ENCODE measurements around the gene KIAA0513. TPM values are rescaled to one million over a fixed set of nuclear protein-coding genes. Genes with fewer than 3 reads are reported as not detected.

KIAA0513 gene
- total and polyA plus RNA-seq, 2 donors (not counting 1 experiment from before 2014, with no cell fraction given) = 11.7 to 22.3 TPM

DNA sequence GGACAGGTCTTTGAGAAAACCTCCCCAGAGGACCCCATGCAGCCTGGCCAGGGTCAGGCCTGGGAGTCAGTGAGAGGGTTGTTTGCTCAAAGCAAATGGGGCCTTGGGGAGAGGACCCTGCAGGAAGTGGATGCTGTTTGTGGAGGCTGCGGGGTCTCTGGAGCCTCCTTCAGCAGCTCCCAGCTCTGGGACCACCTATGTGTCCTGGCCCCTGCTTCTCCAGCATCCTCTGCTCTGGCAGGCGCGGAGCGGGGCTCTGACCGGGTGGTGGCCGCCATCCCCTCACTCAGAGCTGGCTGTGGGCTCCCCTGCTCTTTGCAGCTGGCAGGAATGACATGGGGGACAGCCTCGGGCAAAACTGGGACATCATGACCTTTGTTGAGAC lies 114.5 kb downstream of the KIAA0513 start:
- DNase-seq (ENCODE audit: low read depth in 2 of 2) = no peak
- Histone ChIP-seq H3K9me3 (ENCODE audit: control insufficient read depth, insufficient read depth, low read depth, low read length) (no peaks in the 10 kb centered on the region), H3K36me3 (ENCODE audit: control insufficient read depth, insufficient read depth, low read length) (no peaks in the 10 kb centered on the region)

DNA sequence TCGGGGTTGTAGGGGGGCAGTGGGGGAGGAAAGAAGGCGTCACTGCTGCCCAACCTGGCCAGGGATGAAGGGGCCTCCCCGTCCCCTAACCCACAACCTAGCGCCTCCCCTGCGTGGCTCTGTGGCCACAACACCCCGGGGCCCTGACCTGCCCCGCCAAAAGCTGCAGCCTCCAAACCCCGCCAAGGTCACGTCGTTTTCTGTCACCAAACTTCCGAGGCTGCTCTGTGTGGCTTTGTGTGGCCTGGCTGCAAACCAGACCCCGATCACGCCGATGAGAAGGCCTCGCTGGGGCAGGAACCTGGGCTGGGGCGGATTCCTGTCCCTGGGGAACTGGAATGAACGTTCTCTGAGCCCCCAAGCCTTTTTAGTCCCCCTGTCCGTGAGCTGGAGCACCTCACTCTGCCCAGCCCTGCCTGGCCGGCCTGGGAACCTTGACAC lies 115.2 kb downstream of the KIAA0513 start:
- H3K4me2 ChIP-seq (ENCODE audit: extremely low read depth, insufficient read depth, low read length) = no peak overlapping the region
- no peaks in the 10 kb centered on the region for H3K27me3 ChIP-seq (ENCODE audit: control insufficient read depth, insufficient read depth, low read length)

More for the DNA sequence above, 114.5 kb downstream of the KIAA0513 start:
- TF ChIP-seq, protein P1, sequence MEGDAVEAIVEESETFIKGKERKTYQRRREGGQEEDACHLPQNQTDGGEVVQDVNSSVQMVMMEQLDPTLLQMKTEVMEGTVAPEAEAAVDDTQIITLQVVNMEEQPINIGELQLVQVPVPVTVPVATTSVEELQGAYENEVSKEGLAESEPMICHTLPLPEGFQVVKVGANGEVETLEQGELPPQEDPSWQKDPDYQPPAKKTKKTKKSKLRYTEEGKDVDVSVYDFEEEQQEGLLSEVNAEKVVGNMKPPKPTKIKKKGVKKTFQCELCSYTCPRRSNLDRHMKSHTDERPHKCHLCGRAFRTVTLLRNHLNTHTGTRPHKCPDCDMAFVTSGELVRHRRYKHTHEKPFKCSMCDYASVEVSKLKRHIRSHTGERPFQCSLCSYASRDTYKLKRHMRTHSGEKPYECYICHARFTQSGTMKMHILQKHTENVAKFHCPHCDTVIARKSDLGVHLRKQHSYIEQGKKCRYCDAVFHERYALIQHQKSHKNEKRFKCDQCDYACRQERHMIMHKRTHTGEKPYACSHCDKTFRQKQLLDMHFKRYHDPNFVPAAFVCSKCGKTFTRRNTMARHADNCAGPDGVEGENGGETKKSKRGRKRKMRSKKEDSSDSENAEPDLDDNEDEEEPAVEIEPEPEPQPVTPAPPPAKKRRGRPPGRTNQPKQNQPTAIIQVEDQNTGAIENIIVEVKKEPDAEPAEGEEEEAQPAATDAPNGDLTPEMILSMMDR (conservative IDR thresholded peaks at IDR 0.05 in 1 of 2, IDR thresholded peaks at IDR 0.05 in 1 of 2; ENCODE audit: low read depth in 1 of 2, low read length in 2 of 2) = no peak
- no peak for TF ChIP-seq EZH2 (IDR thresholded peaks at IDR 0.05; ENCODE audit: low read length, missing control alignments)
- Histone ChIP-seq H3K79me2 (ENCODE audit: control insufficient read depth, insufficient read depth, low read length) (no peaks in the 10 kb centered on the region), H3K4me3 (replicated peaks in 1 of 4; ENCODE audit: control extremely low read depth in 1 of 4, insufficient read depth in 1 of 4, low read depth in 3 of 4, low read length in 4 of 4) (no peak overlapping the region), H3K4me2 (ENCODE audit: extremely low read depth, insufficient read depth, low read length) (no peak overlapping the region), H3K27me3 (ENCODE audit: control insufficient read depth, insufficient read depth, low read length) (no peaks in the 10 kb centered on the region), H4K20me1 (ENCODE audit: control insufficient read depth, extremely low read depth, insufficient read depth, low read length) (no peaks in the 10 kb centered on the region), H2AFZ (ENCODE audit: low read length) (no peak overlapping the region), H3K27ac (ENCODE audit: insufficient read depth, low read length) (no peak overlapping the region), H3K4me1 (ENCODE audit: control insufficient read depth, extremely low read depth, insufficient read depth, low read length) (peaks cover 4% of the 10 kb centered on the region), H3K9ac (ENCODE audit: insufficient read depth, low read length) (no peak overlapping the region)

More for the DNA sequence above, 115.2 kb downstream of the KIAA0513 start:
- Histone ChIP-seq H3K36me3 (ENCODE audit: control insufficient read depth, insufficient read depth, low read length) (no peaks in the 10 kb centered on the region), H3K27ac (ENCODE audit: insufficient read depth, low read length) (no peak overlapping the region), H3K4me3 (replicated peaks in 1 of 4; ENCODE audit: control extremely low read depth in 1 of 4, insufficient read depth in 1 of 4, low read depth in 3 of 4, low read length in 4 of 4) (no peak overlapping the region), H3K9ac (ENCODE audit: insufficient read depth, low read length) (no peak overlapping the region), H3K79me2 (ENCODE audit: control insufficient read depth, insufficient read depth, low read length) (no peaks in the 10 kb centered on the region), H3K4me1 (ENCODE audit: control insufficient read depth, extremely low read depth, insufficient read depth, low read length) (peaks cover under 1% of the 10 kb centered on the region), H3K9me3 (ENCODE audit: control insufficient read depth, insufficient read depth, low read depth, low read length) (no peaks in the 10 kb centered on the region), H2AFZ (ENCODE audit: low read length) (no peak overlapping the region), H4K20me1 (ENCODE audit: control insufficient read depth, extremely low read depth, insufficient read depth, low read length) (no peaks in the 10 kb centered on the region)
- no peak for DNase-seq (ENCODE audit: low read depth in 2 of 2)
- no peak for TF ChIP-seq EZH2 (IDR thresholded peaks at IDR 0.05; ENCODE audit: low read length, missing control alignments)
- TF ChIP-seq, protein P1 (conservative IDR thresholded peaks at IDR 0.05 in 1 of 2, IDR thresholded peaks at IDR 0.05 in 1 of 2; ENCODE audit: low read depth in 1 of 2, low read length in 2 of 2) = no peak

Other genes with a start within 250 kb of the KIAA0513 start
- gene CRISPLD2, start 207.8 kb upstream of the KIAA0513 start, total RNA-seq = 34.9 and 37.0 TPM in 2 replicates
- 11.8 and 96.2 TPM in 2 replicates for gene CRISPLD2, start 207.8 kb upstream of the KIAA0513 start, polyA plus RNA-seq
- 88.6 and 135 TPM in 2 replicates for gene ZDHHC7, start 16.3 kb upstream of the KIAA0513 start, total RNA-seq
- gene ZDHHC7, start 16.3 kb upstream of the KIAA0513 start, polyA plus RNA-seq = 86.2 and 96.4 TPM in 2 replicates
- gene CIBAR2, start 84.7 kb downstream of the KIAA0513 start, total RNA-seq = not detected in 2 replicates
- 0.10 TPM in 1 of 2 replicates, not detected in the other for gene CIBAR2, start 84.7 kb downstream of the KIAA0513 start, polyA plus RNA-seq

All from fibroblast of lung (primary cell).